Renal cortical epithelial cell (primary cell): Measurements from ENCODE around the gene LIN28B. TPM values are rescaled to one million over a fixed set of nuclear protein-coding genes. Genes with fewer than 3 reads are reported as not detected.

Experiments used
- DNase-seq: peaks from one replicate; pipeline ENCODE4 v3.0.0-alpha.2; 2011; ENCODE audit warnings: low read depth
- total RNA-seq: library from RNA; depleted of rRNA; stranded (reverse); fragments of >200 nt; gene quantifications from 2 replicates; pipeline ENCODE4 v1.2.3, GENCODE V29; 2014

Gene LIN28B
- total RNA-seq, 1 donor from 2014 or later = not detected

- DNase-seq = no peak
These were observed 153.3 kb downstream of the LIN28B start for GRCh38 chr6:105109955-105110895.

GRCh38 chr6:105111105-105111504, 154.2 kb downstream of the LIN28B start:
- no peak for DNase-seq

DNA sequence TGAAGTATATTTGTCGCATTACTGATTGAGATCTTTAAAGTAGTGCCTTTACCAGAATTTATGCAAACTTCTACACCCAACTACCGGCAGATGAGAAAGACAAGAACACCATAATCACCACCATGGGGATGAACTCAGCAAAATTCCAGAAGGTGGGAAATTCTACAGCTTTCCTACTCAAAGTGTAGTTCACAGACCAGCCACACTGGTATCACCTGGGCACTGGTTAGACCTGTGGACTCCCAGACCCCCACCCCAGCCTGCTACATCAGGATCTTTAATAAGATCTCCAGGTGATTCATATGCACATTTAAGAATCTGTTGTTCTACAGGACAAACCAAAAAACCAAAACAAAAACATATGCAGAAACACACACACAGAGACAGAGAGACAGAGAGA, 155.0 kb downstream of the LIN28B start:
- no peak for DNase-seq

DNA sequence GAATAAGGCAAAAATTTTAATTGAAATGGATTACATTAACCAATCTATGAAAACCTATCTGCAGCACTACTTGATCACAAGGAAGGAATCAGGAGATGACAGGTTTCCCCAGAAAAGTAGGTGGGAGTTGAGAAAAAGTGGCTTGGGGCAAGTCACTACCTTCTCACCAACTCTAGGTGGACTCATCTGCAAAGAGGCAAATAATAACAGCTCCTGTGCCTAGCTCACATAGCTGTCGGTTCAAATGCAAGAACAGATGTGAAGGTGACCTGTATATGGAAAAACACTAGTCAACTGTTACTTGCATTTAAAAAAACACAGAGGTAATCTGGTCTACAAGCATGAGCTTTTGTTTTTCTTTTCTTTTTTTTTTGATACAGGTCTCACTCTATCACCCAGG, 155.7 kb downstream of the LIN28B start:
- no peak for DNase-seq

GRCh38 chr6:105113422-105113821, 156.5 kb downstream of the LIN28B start:
- no peak for DNase-seq

DNA sequence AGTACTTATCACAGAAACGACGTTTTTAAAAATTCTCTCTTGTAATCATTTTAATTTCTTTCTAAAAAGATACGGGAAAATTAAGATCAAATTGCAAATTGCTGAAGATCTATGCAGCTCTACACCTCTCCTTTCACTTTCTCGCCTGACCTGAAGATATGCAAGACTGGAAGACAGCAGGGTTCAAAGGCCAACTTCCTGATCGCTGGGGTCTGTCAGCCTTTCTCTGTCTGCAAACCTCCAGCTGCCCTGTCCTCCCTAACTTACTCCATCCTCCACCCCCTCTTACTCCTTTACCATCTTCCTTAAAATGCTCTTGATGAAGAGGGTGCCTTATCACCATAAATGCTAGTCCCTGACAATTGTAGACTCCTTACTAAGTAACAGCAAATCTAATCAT, 159.2 kb downstream of the LIN28B start:
- DNase-seq = no peak

DNA sequence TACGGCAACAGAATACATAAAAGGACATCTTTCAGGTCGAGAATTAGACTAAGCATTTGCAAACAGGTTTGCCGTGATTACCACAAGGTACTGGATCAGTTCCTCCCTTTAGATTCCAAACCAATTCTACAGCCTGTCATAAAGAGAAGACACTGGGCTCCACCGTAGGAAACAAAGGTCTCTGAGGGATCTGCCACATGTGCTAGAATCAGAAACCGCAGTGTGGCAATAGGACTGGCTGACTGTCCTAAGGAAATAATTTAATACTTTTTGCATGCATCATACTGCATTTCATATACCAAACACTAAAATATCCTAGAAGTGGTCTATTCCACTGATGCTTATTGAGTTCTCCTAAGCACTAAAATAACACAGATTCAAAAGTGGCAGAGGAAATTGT, 163.7 kb downstream of the LIN28B start:
- no peak for DNase-seq

- no peak for DNase-seq
These were observed 165.1 kb downstream of the LIN28B start for GRCh38 chr6:105121981-105122380.

DNA sequence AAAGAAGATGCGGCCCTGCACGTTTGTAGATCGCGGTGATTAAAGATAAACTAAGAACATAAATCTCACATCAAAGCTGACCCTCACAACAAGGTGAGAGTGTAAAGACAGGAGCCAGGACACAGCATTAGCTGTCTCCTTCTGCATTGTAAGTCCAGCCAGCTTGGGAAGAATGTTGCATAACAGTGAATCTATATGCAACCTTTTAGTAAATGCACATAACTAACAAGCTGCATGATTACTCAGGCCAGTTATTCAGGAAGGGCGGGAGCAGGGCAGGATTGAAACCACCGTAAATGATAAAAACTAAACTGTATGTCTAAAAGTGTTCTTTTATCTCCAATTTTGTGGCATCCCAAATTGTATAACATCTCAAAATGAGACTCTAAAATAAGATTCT, 165.8 kb downstream of the LIN28B start:
- DNase-seq = no peak

Other genes with a start within 250 kb of the LIN28B start
- gene HACE1, start 97.2 kb upstream of the LIN28B start, total RNA-seq = 12.2 and 20.9 TPM in 2 replicates
- gene POPDC3, start 222.9 kb downstream of the LIN28B start, total RNA-seq = under 0.01 and 2.1 TPM in 2 replicates